ENCODE measurements around the gene SPSB2. TPM values are rescaled to one million over a fixed set of nuclear protein-coding genes. Genes with fewer than 3 reads are reported as not detected.

SPSB2 gene
- total RNA-seq, 1 donor from 2014 or later = 30.2 TPM

GRCh38 chr12:6837370-6838060 lies 35.6 kb downstream of the SPSB2 start:
- DNase-seq = no peak
- Histone ChIP-seq H3K9me3 (no peaks in the 10 kb centered on the region), H3K27ac (no peak overlapping the region), H3K4me3 (no peak overlapping the region), H3K27me3 (no peaks in the 10 kb centered on the region), H3K36me3 (no peaks in the 10 kb centered on the region), H3K4me1 (no peaks in the 10 kb centered on the region)
- intact Hi-C loops (cut with DNase I) = no loop called here
- ATAC-seq = no peak
- no peak for TF ChIP-seq CTCF (IDR thresholded peaks at IDR 0.05)

GRCh38 chr12:6836851-6837250 lies 36.3 kb downstream of the SPSB2 start:
- no peak for ATAC-seq
- H3K27ac ChIP-seq = no peak overlapping the region
- no peaks in the 10 kb centered on the region for H3K36me3 ChIP-seq
- TF ChIP-seq CTCF (IDR thresholded peaks at IDR 0.05) = no peak
- no peak for DNase-seq
- H3K27me3 ChIP-seq = no peaks in the 10 kb centered on the region
- no peaks in the 10 kb centered on the region for H3K9me3 ChIP-seq
- H3K4me3 ChIP-seq = no peak overlapping the region
- intact Hi-C loops (cut with DNase I) = no loop called here
- H3K4me1 ChIP-seq = no peaks in the 10 kb centered on the region

GRCh38 chr12:6834873-6835272 lies 38.2 kb downstream of the SPSB2 start:
- Histone ChIP-seq H3K27ac (no peak overlapping the region), H3K9me3 (no peaks in the 10 kb centered on the region), H3K4me3 (no peak overlapping the region), H3K36me3 (no peaks in the 10 kb centered on the region), H3K27me3 (no peaks in the 10 kb centered on the region), H3K4me1 (no peaks in the 10 kb centered on the region)
- TF ChIP-seq CTCF (IDR thresholded peaks at IDR 0.05) = no peak
- DNase-seq (no peak), ATAC-seq (no peak)
- intact Hi-C loops (cut with DNase I) = no loop called here

GRCh38 chr12:6834254-6834653 lies 38.8 kb downstream of the SPSB2 start:
- no peak for TF ChIP-seq CTCF (IDR thresholded peaks at IDR 0.05)
- Histone ChIP-seq H3K4me3 (no peak overlapping the region), H3K27me3 (no peaks in the 10 kb centered on the region), H3K4me1 (no peaks in the 10 kb centered on the region), H3K9me3 (no peaks in the 10 kb centered on the region), H3K27ac (no peak overlapping the region), H3K36me3 (no peaks in the 10 kb centered on the region)
- intact Hi-C loops (cut with DNase I) = no loop called here
- ATAC-seq = no peak
- DNase-seq = no peak

GRCh38 chr12:6833189-6833890 lies 39.8 kb downstream of the SPSB2 start:
- DNase-seq = no peak

More at GRCh38 chr12:6833189-6833890, 39.8 kb downstream of the SPSB2 start:
- H3K9me3 ChIP-seq = no peaks in the 10 kb centered on the region
- no peaks in the 10 kb centered on the region for H3K36me3 ChIP-seq
- TF ChIP-seq CTCF (IDR thresholded peaks at IDR 0.05) = no peak
- H3K27me3 ChIP-seq = no peaks in the 10 kb centered on the region
- no peaks in the 10 kb centered on the region for H3K4me1 ChIP-seq
- no peak overlapping the region for H3K4me3 ChIP-seq
- no peak overlapping the region for H3K27ac ChIP-seq
- intact Hi-C loops (cut with DNase I) = no loop called here
- no peak for ATAC-seq
